Activated effector memory CD4-positive, alpha-beta T cell treated with anti-CD3 and anti-CD28 coated beads, Interleukin-2, amount 50 U/mL, for 16 hours (primary cell): ENCODE measurements around the gene SMAGP.
"Not testable (repeated sequence)": the region's sequence is repeated elsewhere in the genome, so short reads cannot be mapped to it uniquely, and the experiment has no call there.

Experiments used
- DNase-seq: peaks from one replicate; pipeline ENCODE4 v3.0.0-alpha.2; 2020

The SMAGP gene

DNA sequence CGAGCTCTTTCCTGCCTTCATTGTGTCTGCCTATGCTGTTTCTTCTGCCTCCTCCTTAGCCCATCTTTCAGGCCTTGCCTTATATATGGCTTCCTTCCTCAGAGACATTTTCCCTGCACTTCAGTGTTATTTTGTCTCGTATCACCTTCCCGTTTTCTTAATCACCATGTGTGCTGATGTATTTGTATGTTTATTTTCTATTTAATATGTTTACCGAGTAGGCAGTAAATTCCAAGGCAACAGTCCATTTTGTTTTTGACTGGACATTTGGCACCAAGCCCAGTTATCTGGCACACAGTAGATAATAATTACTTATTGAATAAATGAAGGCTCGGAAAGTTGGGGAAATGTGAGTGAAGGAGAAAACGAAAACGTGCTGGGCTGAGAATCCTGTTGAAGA, 47.8 kb downstream of the SMAGP start:
- DNase-seq, result no peak

DNA sequence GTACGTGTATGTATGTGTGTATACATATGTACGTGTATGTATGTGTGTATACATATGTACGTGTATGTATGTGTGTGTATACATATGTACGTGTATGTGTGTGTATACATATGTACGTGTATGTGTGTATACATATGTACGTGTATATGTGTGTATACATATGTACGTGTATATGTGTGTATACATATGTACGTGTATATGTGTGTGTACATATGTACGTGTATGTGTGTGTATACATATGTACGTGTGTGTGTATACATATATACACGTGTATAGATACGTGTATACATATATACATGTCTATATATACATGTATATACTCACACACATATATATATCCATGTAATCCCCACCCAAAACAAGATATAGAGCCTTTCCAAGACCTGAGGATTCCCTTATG, 50.4 kb downstream of the SMAGP start:
- not testable (repeated sequence) for DNase-seq

DNA sequence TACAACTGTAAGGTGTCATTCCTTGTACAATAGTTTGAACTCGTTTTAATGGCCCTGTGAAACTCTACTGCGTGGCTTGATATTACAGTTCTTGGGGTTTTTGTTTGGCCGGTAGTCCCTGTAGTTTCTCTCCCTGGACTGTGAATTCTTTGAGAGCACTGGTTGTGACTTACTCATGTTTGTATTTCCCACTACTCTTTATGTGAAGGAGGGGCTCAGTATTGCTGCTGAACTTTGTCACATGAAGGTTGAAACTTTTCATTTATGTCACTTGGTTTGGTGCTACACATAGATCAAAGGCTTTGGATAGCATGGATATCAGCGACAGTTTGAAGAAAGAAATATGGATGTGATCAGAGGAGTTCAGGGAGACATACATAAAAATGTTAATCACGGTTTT, 50.9 kb downstream of the SMAGP start:
- no peak for DNase-seq

DNA sequence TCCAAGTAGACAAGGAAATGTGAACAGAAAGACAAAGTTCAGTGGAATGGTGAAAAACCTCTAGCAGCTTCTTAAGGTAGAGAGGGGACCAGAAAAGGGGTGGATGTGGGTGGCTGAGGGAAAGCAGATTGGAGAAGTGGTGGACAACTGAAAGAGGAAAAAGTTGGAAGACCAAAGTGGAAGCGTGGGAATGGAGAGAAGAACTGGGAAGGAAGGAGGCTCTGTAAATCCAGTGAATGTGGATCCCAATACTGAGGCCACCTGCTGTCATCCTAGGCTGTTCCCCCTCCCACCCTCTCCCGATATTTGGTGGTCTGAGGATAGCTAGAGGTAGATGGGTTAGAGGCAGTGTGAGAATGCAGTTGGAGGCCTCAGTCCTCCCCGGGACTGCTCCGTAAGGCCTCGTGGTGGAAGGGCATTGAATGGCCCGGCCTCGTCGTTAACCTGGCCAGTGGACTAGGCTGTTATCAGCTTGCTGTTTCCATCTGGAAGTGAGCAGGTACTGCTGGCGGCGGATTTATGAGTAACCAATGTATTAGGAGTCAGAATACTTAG, 51.5 kb downstream of the SMAGP start:
- DNase-seq, result peak; percentile 57

DNA sequence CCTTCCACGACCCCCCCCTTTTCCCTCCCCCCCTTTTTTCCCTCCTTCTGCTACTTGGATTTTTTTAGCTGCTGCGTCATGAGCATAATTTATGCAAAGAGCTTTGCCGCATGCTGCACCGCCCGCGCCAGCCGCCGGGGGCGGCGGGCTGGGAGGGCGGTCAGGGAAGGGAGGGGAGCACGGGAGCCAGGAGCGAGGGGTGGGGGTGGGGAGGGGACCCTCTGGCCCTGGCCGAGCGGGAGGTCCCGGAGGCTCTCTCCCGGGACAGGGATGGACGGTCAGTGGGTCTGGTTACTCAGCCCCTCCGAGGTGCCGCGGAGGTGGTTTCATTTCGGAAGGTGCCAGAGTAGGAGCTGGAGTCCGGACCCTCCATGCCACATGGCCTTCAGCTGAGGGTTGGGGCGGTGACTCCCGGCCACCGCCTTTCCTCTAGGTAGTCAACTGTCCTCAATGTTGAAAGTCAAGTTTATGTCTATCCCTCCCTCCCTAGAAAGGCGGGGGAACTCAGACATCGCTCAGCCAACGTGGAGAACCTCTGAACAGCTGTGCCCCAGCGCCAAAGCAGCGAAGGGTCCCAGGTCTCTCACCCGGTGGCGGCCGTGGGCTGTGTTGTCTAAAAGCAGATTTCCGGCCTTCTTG, 52.1 kb downstream of the SMAGP start, which contains the start of gene POU6F1:
Gene POU6F1, minus strand, starts transcription at position 95 of the 639 bp plus-strand sequence. CDS start 11,226 bp downstream, outside the sequence.
- peak; percentile 88 for DNase-seq

DNA sequence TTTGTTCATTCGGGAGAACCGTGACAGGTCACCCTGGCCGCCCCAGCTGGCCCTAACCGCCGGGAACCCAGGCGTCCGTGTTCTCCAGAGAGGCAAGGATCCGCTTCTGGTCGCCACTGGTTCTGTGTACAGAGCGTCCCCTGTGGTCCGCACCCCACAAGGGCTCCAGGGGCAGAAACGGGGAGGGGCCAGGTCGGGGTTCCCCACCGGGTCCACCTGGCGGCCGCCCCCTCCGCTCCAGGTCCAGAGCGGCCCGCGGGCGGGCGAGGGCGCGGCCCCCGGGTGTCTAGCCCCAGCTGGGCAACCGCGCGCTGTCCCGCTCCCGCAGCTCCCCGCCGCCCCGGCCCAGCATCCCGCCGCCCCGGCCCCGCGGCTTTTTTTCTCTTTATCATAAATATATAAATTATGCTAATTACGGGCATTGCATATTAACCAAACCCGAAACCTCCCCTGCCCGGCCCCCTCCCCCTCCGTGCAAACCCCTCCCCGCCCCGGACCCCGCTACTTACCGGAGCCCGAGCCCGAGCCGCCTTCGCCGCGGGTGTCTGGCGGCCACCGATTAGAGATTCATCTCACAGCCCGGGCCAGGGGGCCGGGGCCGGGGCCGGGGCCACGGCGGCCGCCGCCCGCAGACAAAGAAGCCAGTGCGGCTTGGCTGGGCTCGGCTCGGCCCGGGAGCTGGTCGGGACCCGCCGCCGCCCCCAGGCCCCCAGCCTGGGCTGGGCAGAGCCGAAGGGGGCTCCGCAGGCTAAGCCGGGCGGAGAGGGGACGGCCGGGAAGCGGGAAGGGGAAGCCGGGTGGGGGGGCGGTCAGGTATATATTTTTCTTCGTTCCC, 52.9 kb downstream of the SMAGP start:
- DNase-seq, result peak; percentile 82

DNA sequence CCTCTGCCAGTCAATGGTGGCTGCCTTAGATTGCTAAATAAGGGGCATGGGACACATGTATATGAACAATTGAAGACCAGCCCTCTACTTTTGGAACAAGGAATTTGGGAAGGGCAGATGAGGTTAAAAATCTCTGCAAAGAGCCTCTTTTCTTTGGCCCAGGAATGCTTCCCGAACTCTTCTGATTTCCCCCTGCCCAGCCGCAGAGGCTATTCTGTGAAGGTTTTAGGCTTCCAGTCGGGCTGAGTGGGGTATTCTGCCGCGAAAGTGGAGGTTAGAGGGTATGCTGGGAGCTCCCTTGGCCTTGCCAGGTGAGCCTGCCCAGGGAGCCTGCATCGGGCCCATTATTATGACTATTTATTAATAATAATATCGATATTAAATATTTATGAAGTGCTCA, 53.6 kb downstream of the SMAGP start:
- DNase-seq, result no peak

DNA sequence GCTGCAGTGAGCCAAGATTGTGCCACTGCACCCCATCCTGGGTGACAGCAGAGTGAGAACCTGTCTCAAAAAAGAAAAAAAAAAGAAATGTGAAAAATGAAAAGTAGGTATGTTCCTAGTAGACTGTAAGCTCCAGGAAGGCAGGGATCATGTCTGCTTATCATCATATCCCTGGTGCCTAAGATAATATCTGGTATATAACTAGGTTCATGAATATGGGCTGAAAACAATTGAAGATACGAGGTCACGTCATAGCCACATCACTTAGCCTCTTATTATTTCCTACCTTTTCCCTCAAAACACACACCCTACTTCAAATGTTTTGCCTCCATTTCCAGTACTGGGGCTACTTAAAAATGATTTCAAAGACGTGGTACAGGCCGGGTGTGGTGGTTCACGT, 55.3 kb downstream of the SMAGP start:
- no peak for DNase-seq

DNA sequence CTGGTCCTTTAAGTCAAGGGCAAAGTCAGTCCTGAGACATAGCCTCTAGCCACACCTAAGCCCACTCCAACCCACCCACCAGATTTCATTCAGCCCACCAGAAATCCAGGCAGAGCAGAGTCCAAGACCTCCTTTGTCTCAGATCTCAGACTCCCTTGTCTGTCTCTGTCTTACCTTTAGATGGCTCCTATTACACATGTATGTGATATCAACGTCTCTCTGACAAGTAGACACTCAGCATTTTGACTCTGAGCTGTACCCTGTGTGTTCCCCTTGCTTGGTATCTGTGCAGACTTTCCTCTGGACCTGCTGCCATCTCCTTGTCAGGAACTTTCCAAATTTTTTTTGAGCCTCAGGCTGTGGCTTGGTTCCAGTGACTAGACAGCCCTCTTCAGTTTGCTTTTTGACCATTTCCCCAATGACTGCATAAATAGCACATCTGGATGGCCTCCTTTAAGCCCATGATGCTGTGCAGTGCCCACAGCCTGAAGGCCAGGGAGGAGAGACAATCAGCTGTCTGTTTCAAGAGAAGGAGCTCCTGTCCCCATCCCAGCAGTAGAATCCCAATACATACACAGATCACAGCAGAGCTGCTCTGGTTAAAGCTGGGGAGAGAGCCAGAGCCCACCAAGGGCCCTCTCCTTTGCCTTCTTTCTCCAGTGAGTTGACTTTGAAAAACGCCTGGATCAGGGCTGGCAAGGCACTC, 59.4 kb downstream of the SMAGP start:
- DNase-seq, result no peak

DNA sequence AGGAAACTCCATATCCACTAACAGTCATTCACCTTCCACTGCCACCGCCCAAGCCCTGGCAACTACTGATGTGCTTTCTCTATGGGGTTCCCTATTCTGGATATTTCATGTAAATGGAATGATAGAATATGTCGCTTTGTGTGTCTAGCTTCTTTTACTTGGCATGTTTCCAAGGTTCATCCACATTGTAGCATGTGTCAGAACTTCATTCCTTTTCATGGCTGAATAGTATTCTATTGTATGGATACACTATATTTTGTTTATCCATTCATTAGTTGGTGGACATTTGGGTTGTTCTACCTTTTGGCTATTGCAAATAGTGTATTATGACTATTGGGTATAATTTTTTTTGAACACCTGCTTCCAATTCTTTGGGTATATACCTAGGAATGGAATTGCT, 61.0 kb downstream of the SMAGP start:
- DNase-seq, result no peak

DNA sequence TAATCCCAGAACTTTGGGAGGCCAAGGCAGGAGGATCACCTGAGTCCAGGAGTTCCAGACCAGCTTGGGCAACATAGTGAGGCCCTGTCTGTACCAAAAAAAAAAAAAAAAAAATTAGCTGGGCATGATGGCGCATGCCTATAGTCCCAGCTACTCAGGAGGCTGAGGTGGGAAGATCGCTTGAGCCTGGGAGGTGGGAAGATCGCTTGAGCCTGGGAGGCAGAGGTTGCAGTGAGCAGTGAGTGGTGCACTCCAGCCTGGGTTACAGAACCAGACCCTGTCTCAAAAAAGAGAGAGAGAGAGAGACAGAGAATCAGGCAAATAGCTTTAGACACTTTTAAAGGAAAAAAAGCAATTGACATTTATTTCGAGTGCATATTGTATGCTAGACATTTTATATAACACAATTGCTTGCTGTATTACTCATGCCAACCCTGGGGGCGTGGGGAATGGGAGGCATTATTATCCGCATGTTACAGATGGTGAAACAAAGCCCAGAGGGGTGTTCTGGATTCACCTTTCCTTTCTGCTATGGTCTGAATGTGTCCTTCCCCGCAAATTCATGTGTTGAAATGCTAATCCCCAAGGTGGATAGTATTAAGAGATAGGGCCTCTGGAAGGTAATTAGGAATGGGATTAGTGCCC, 62.1 kb downstream of the SMAGP start:
- DNase-seq, result no peak

DNA sequence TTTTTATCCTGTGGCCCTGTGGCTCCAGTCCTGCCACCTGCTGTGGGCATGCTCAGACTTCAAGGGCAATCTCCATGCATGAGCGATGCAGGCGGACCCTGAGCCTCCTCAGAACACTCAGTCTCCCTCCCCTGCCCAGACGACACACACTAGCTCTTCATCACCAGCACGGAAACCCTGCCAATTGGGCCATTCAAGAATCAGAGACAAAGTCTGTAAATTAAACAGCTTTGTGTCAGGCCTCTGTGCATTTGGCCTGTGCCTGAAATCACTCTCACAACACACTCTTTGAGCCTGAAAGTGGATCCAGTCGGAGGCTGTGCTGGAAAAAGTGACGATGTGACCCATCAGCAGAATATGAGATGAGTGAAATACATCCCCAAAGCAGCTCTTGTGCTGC, 64.9 kb downstream of the SMAGP start:
- no peak for DNase-seq

DNA sequence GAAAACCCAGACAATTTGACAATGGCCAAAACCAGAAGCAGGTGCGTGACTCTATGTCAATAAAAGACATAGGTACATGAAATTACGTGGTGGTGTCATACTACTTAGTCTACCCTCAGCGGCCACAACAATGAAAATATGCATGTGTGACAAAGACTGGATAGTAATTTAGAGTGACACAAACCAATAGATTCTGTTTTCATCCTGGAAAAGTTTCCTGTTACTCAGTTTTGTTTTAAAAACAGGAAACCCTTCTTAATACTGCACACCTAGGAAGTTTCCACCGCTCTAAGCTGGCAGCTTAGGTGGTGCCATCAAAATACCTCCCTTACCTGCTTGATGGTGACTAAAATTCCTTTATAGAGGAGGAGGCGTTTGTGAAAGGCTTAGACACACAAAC, 67.5 kb downstream of the SMAGP start:
- no peak for DNase-seq

DNA sequence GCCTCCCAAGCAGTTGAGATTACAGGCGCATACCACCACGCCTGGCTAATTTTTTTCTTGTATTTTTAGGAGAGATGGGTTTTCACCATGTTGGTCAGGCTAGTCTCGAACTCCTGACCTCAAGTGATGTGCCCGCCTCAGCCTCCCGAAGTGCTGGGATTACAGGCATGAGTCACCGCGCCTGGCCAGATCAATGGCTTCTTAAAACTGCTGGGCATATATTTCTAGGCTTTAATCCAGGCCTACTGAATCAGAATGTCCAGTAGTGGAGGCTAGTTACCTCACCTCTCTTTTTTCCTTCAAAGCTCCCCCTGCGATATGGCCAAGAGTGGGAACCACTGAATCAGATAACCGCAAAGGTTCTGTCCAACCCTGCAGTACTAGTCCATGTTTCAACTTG, 69.4 kb downstream of the SMAGP start:
- no peak for DNase-seq

DNA sequence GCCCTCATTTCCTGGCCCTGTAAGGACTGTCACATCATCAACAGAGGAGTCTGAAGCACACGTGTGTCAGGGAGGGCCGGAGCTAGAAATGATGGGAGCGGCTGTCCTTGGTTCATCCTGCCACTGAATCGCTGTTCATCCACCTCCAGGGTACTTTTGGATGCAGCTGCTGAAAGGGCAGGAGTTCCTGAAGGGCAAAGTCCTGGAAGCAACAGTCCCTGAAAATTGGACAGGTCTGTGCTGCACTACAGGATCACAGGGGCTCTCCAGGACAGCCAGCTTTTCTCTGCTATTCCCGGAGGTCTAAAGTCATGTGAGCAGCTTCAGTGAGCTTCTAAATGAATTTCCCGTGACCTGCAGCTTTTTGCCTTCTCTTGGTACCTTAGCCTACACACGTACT, 70.1 kb downstream of the SMAGP start:
- no peak for DNase-seq

DNA sequence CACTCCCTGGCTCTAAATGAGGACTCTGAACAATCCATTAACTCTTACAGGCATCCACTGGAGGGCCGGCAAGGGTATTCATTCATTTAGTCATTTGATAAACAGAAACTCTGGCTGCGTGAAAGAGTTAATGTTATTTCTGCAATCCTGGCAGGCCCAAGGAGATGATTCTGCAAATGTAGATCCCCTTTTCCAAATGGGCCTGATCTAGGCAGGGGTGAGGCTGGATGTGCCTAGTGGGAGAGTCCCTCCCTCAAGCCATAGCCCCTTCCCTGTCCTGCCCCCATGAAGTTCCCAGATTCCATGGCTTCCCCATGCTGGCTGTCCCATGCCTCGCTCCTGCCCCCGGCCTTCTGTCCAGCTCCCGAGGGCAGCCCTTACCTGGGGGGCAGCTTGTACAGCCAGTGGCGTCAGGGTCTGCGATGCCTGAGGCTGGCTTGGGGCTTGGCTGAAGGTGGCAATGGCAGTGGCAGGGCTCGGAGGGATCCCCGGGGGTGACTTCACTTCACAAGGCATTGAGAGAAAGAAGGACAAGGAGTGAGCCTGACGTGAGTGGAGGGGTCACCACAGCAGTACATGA, 70.8 kb downstream of the SMAGP start:
- DNase-seq, result no peak

DNA sequence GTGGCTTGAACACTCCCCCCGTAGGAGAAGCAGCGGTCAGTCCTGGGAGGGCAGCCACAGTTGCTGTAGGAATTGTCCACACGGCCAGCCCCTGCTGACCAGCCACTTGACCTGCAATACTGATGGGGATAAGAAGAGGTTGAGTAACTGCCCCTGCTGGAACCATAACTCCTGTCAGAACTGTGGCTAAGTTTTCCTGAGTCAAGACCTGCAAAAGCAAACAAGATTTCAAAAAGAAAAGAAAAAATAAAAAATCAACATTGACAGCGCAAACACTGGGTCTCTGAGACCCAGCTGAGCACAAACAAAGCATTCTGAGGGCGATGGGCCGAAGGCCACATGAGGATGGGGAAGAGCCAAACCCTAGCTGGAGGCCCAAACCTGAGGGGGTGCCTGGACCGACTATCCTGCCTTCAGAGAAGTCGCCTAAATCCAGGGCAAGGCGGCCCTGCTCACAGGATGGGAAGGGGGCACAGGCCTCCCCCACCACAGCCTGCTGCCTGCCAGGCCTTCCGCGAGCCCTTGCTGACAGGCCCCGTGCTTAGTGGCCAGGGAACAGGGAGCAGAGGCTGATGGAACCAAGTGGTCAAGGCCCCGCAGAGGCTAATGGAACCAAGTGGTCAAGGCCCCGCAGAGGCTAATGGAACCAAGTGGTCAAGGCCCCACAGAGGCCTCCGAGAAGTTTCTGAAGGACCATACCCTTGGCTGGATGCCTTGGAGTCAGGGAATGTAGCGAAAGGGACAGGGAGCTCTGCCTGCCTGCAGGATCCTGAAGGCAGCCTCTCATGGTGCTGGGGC, 71.4 kb downstream of the SMAGP start:
- no peak for DNase-seq

DNA sequence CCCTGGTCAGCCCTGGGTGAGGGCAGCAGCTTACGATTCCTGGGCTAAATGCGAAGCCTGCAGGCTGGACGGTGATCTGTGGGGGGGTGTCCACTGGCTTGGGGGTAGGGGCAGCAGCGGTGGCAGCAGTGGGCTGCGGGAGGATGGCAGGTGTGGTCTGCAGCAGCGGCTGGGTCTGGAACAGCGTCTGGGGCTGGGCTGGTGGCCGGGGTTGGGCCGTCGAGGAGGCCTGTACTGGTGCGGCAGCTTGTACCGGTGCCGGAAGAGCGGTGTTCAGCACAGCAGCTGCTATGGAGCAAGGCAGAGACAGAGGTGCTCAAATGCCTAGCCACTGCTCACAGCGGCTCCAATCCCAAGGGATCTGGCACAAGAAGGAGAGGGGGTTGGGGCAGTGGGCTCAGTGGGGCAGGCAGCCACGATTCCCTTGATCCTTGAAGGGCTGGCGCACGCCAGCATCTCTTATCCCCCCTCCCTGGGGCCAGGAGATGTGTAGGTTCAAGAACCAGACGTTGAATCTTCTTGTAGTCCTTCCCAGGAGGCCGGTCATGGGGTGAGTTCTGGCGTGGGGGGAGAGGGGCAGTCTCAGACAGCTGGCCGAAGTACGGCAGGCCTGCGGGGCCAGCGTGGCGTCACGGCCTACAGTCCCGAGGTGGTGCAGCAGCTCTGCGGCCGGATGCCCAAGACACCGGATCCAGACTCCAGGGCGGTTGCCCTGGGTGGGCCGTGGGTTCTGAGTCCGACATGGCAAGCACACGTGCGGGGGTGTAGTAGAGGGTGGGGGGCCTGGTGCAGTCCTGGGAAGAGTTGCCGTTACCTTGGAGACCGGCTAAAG, 72.3 kb downstream of the SMAGP start:
- no peak for DNase-seq

DNA sequence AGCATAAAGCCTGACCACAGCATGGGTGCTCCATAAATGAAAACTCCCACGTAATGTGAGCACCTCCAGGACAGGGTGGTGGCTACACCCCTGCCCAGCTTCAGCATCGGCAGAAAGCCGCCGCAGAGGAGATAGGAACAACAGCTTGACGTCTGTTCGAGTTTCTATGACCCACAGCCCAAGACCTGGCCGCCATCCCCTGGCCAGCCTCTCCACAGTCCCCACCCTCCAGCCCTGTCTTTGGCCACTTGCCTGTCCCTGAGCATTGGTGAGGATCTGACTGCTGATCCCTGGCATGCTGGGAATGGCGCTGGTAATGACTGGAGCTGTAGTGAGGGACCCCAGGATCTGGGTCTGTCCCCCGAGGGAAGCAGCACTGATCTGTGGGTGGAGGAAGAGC, 73.7 kb downstream of the SMAGP start:
- no peak for DNase-seq

DNA sequence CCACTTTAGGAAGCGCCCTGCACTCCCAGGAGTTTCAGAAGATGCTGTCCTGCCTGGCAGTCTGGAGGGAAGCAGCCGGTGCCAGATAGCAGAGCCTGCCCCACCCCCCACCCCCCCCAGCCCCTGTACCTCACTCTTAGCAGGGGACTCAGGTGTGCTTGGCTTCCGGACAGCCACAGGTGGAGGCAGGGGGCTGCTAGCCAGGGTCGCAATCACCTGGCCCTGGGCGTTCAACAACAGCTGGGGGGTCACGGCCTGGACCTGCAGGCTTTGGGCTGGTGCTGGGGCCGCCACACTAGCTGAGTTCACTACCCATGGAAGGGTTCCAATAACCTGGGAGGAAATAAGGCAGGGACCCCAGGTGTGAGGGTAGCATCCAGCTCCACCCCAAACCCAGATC, 74.4 kb downstream of the SMAGP start:
- no peak for DNase-seq
